Fibroblast of the aortic adventitia (primary cell): ENCODE measurements around the gene FER. TPM values are rescaled to one million over a fixed set of nuclear protein-coding genes. Genes with fewer than 3 reads are reported as not detected.
"Not testable (repeated sequence)": the region's sequence is repeated elsewhere in the genome, so short reads cannot be mapped to it uniquely, and the experiment has no call there.

Source experiments
- DNase-seq: peaks from one replicate; pipeline ENCODE4 v3.0.0-alpha.2; 2010; ENCODE audit warnings: low read depth
- H3K4me3 ChIP-seq: 2 replicates; pipeline ENCODE4 v1.5.1; 2011; ENCODE audit warnings: low read depth, mild to moderate bottlenecking, control low read depth, low read length, moderate library complexity
- total RNA-seq: library from RNA; depleted of rRNA; stranded (reverse); fragments of >200 nt; gene quantifications from 2 replicates; pipeline ENCODE4 v1.2.3, GENCODE V29; 2012; ENCODE audit warnings: low replicate concordance
- TF ChIP-seq, protein P1 (sequence below): IDR thresholded peaks from 2 replicates; pipeline ENCODE4 v1.5.1; 2011; ENCODE audit warnings: mild to moderate bottlenecking, low read length, control low read depth, inconsistent platforms; ENCODE audit not compliant: insufficient read depth

FER gene
- total RNA-seq, 1 donor: 41.5 TPM

GRCh38 chr5:109170629-109171350 is 423.1 kb downstream of the FER start:
- TF ChIP-seq, protein P1, sequence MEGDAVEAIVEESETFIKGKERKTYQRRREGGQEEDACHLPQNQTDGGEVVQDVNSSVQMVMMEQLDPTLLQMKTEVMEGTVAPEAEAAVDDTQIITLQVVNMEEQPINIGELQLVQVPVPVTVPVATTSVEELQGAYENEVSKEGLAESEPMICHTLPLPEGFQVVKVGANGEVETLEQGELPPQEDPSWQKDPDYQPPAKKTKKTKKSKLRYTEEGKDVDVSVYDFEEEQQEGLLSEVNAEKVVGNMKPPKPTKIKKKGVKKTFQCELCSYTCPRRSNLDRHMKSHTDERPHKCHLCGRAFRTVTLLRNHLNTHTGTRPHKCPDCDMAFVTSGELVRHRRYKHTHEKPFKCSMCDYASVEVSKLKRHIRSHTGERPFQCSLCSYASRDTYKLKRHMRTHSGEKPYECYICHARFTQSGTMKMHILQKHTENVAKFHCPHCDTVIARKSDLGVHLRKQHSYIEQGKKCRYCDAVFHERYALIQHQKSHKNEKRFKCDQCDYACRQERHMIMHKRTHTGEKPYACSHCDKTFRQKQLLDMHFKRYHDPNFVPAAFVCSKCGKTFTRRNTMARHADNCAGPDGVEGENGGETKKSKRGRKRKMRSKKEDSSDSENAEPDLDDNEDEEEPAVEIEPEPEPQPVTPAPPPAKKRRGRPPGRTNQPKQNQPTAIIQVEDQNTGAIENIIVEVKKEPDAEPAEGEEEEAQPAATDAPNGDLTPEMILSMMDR: no peak
- no peak for DNase-seq
- no peak overlapping the region for H3K4me3 ChIP-seq

DNA sequence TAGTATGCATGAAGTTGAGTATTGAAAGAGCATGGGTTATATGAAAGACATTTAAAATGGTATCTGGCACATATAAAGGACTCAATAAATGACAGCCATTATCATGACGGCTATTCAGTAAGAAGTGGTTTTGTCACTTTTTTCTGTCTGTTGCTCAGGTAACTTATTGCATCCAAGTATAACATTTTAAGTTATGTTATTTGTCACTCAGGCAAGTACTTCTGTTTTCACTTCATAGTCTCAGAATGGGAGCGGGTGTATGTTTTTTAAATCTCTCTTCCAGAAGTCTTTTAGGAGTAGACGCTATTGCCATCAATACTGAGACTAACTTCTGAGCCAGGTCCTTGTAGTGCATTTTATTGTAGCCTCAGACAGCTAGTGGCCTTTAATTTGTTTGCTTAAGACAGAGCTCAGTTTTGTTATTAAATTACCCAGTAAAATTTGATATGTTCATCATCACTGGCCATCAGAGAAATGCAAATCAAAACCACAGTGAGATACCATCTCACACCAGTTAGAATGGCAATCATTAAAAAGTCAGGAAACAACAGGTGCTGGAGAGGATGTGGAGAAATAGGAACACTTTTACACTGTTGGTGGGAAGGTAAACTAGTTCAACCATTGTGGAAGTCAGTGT is 423.9 kb downstream of the FER start:
- DNase-seq, H3K4me3 ChIP-seq: not testable (repeated sequence)

GRCh38 chr5:109173036-109173794 is 425.5 kb downstream of the FER start:
- H3K4me3 ChIP-seq: no peak overlapping the region
- TF ChIP-seq, protein P1: no peak
- no peak for DNase-seq

- DNase-seq: peak; percentile 76
- H3K4me3 ChIP-seq: no peak overlapping the region
- TF ChIP-seq, protein P1: no peak
These were observed 429.5 kb downstream of the FER start for GRCh38 chr5:109177227-109177626.

DNA sequence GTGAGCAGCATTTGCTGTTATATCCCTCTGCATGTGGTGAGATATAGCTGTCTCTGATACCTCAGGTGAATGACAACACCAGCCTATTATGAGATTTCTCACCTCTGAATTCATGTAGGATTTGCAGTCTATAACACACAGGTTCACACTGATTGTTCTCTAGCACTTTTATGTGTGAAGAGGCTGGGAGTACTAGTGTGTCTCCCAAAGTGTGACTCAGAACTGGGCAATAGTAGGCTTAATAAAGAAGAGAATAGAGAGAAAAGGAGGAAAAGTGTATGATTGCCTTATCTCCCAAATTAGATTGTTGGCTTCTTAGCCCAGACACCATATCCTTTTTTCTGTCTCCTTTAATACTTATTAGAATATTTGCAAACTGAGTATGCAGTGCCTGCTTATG is 430.1 kb downstream of the FER start:
- TF ChIP-seq, protein P1: no peak
- peak; percentile 40 for DNase-seq
- H3K4me3 ChIP-seq: no peak overlapping the region

DNA sequence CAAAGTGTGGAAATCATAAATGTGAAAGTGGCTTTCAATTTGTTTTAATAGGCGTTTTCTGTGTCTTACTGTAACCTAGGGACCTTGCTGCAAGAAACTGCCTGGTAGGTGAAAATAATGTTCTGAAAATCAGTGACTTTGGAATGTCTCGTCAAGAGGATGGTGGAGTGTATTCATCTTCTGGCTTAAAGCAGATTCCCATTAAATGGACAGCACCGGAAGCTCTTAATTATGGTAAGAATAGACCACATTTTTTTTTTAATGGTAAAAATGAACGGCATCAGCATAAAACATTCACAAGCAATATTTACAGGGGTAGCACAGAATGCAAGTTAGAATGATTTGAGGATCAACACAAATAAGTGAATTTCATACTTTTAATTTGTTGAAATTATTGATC is 433.0 kb downstream of the FER start:
- H3K4me3 ChIP-seq: no peak overlapping the region
- TF ChIP-seq, protein P1: no peak
- no peak for DNase-seq

- no peak overlapping the region for H3K4me3 ChIP-seq
- TF ChIP-seq, protein P1: no peak
- DNase-seq: no peak
These were observed 439.1 kb downstream of the FER start for GRCh38 chr5:109186759-109187158.
